HepG2 (cell line): Measurements from ENCODE around the gene PTK7. TPM values are rescaled to one million over a fixed set of nuclear protein-coding genes. Genes with fewer than 3 reads are reported as not detected.

ENCODE experiments used
- AHDC1 ChIP-seq: sonication (generic); formaldehyde crosslinking; IDR thresholded peaks from 2 replicates; pipeline ENCODE4 v1.5.1; 2020; ENCODE audit warnings: mild to moderate bottlenecking, missing genetic modification reagents, borderline replicate concordance
- BRCA1 ChIP-seq: sonication (generic); formaldehyde crosslinking; IDR thresholded peaks from 2 replicates; pipeline ENCODE4 v1.4.0; 2020; ENCODE audit warnings: missing genetic modification reagents
- CHD2 ChIP-seq: IDR thresholded peaks from 2 replicates; pipeline ENCODE4 v1.6.1; 2011; ENCODE audit warnings: low read depth, low read length, improper control_type of control experiment
- CSRNP1 ChIP-seq: sonication (generic); formaldehyde crosslinking; IDR thresholded peaks from 2 replicates; pipeline ENCODE4 v1.8.1; 2023; ENCODE audit warnings: mild to moderate bottlenecking, missing genetic modification reagents
- FOXK1 ChIP-seq: sonication (generic); formaldehyde crosslinking; IDR thresholded peaks from 2 replicates; pipeline ENCODE4 v1.4.0; 2020; ENCODE audit warnings: low read depth, missing genetic modification reagents, borderline replicate concordance
- KDM2A ChIP-seq: sonication (generic); formaldehyde crosslinking; IDR thresholded peaks from 2 replicates; pipeline ENCODE4 v1.4.0; 2020; ENCODE audit warnings: low read depth, missing genetic modification reagents, borderline replicate concordance
- MIER3 ChIP-seq: IDR thresholded peaks from 2 replicates; pipeline ENCODE4 v1.6.1; 2016; ENCODE audit warnings: missing compliant biosample characterization, borderline replicate concordance
- NCOA1 ChIP-seq: sonication (generic); formaldehyde crosslinking; IDR thresholded peaks from 2 replicates; pipeline ENCODE4 v1.9.0; 2021; ENCODE audit warnings: missing genetic modification reagents
- SOX13 ChIP-seq, 3 experiments: fragments of 450-650 bp in 1 of 3; sonication (generic) in 1 of 3; formaldehyde crosslinking in 1 of 3; IDR thresholded peaks in 2 of 3; conservative IDR thresholded peaks in 1 of 3; 2 replicates each; pipeline versions ENCODE4 v1.5.0 to v1.6.1; 2016 to 2020; ENCODE audit warnings: antibody characterized with exemption in 1 of 3, mild to moderate bottlenecking in 1 of 3, missing compliant biosample characterization in 1 of 3, missing genetic modification reagents in 1 of 3, moderate library complexity in 1 of 3
- SOX6 ChIP-seq, 2 experiments: fragments of 450-650 bp in 1 of 2; sonication (generic) in 1 of 2; formaldehyde crosslinking in 1 of 2; IDR thresholded peaks; 2 replicates each; pipeline versions ENCODE4 v1.4.0 to v1.6.1; 2017 to 2020; ENCODE audit warnings: antibody characterized with exemption in 1 of 2, mild to moderate bottlenecking in 1 of 2, missing genetic modification reagents in 1 of 2
- YEATS2 ChIP-seq: sonication (generic); formaldehyde crosslinking; IDR thresholded peaks from 2 replicates; pipeline ENCODE4 v1.4.0; 2020; ENCODE audit warnings: missing genetic modification reagents, borderline replicate concordance
- ZBTB2 ChIP-seq: sonication (generic); formaldehyde crosslinking; IDR thresholded peaks from 2 replicates; pipeline ENCODE4 v1.8.0; 2022; ENCODE audit warnings: low read depth, missing genetic modification reagents
- ZBTB43 ChIP-seq: sonication (generic); formaldehyde crosslinking; conservative IDR thresholded peaks from 2 replicates; pipeline ENCODE4 v1.4.0; 2020; ENCODE audit warnings: missing genetic modification reagents
- ZNF3 ChIP-seq: IDR thresholded peaks from 2 replicates; pipeline ENCODE4 v1.7.0; 2017; ENCODE audit warnings: inconsistent platforms
- ZNF326 ChIP-seq: sonication (generic); formaldehyde crosslinking; IDR thresholded peaks from 2 replicates; pipeline ENCODE4 v1.4.0; 2020; ENCODE audit warnings: missing genetic modification reagents, borderline replicate concordance
- ZNF430 ChIP-seq: sonication (generic); formaldehyde crosslinking; IDR thresholded peaks from 2 replicates; pipeline ENCODE4 v1.9.0; 2021; ENCODE audit warnings: mild to moderate bottlenecking, missing genetic modification reagents
- ZNF768 ChIP-seq: sonication (generic); formaldehyde crosslinking; IDR thresholded peaks from 2 replicates; pipeline ENCODE4 v1.4.0; 2020; ENCODE audit warnings: missing genetic modification reagents
- polyA plus RNA-seq, 8 experiments: library from polyadenylated mRNA; depleted of rRNA in 3 of 8; stranded (reverse) in 7 of 8; unstranded in 1 of 8; fragments of >200 nt; fragmentation: Illumina TruSeq in 4 of 8; extraction: Trizol in 4 of 8; gene quantifications; 2 replicates each; pipeline versions ENCODE4 v1.2.1 to v1.2.3, GENCODE V29; 2011 to 2016; ENCODE audit warnings: low read depth in 4 of 8, missing spikeins in 1 of 8, mixed read lengths in 1 of 8; ENCODE audit not compliant: insufficient read depth in 1 of 8
- total RNA-seq, 5 experiments: library from RNA; depleted of rRNA; stranded (reverse); fragments of >200 nt; fragmentation: Illumina TruSeq; extraction: Trizol; gene quantifications; 2 replicates each; pipeline ENCODE4 v1.2.3, GENCODE V29; 2016; ENCODE audit warnings: low read depth in 1 of 5

Gene PTK7
- total and polyA plus RNA-seq, 2 of the 13 experiments (the other 11 are each of a cell fraction or from before 2014, with no cell fraction given) = 98.5 to 99.8 TPM

- peak; percentile 16; the same call in 1 of the 2 replicates for TF ChIP-seq BRCA1 (CRISPR knock-in tag)
- TF ChIP-seq CSRNP1 (CRISPR knock-in tag) = peak; percentile 77
- 0 out of 2 replicates have a peak, but pooled peaks have one; percentile 32 for TF ChIP-seq NCOA1
- TF ChIP-seq ZBTB43 (CRISPR knock-in tag) = 0 out of 2 replicates have a peak, but pooled peaks have one; percentile 48
- TF ChIP-seq ZBTB2 (CRISPR knock-in tag) = no peak; the same call in 1 of the 2 replicates
- TF ChIP-seq ZNF3 (CRISPR knock-in tag) = peak; percentile 97
- peak; percentile 79 for TF ChIP-seq KDM2A (CRISPR knock-in tag)
- no peak for TF ChIP-seq SOX6 (IDR thresholded peaks at IDR 0.05)
- peak; percentile 52 for TF ChIP-seq SOX6 (CRISPR knock-in tag; IDR thresholded peaks at IDR 0.05)
- no peak; the same call in 1 of the 2 replicates for TF ChIP-seq ZNF430 (CRISPR knock-in tag)
- peak; percentile 87 for TF ChIP-seq ZNF768 (CRISPR knock-in tag)
- no peak for TF ChIP-seq SOX13 (IDR thresholded peaks at IDR 0.05)
- TF ChIP-seq SOX13 (CRISPR knock-in tag; conservative IDR thresholded peaks at IDR 0.05 in 1 of 2, IDR thresholded peaks at IDR 0.05 in 1 of 2) = peak in 1 of 2 experiments; percentile 34; a peak in 2 of 4 replicates
- peak; percentile 56; the same call in 1 of the 2 replicates for TF ChIP-seq AHDC1
- TF ChIP-seq CHD2 = peak; percentile 83
- TF ChIP-seq MIER3 (CRISPR knock-in tag) = peak; percentile 37
- peak; percentile 95 for TF ChIP-seq YEATS2
- no peak for TF ChIP-seq ZNF326 (CRISPR knock-in tag)
- TF ChIP-seq FOXK1 (CRISPR knock-in tag) = peak; percentile 98
These were observed 16.7 kb upstream of the PTK7 start, which contains the start of the genes KLC4 and MRPL2 (continued) for GRCh38 chr6:43059168-43060033.
